B cell (primary cell): ENCODE measurements around the gene CPE. TPM values are rescaled to one million over a fixed set of nuclear protein-coding genes. Genes with fewer than 3 reads are reported as not detected.

Experiments used
- ATAC-seq: fragments of 200-7000 bp; cut with Tn5 transposase; one replicate; pipeline ENCODE4 v1.10.0; 2021; ENCODE audit warnings: low read depth, mild to moderate bottlenecking, moderate number of reproducible peaks, moderate library complexity
- CTCF ChIA-PET: fragments of 350-600 bp; sonication (Branson Sonifier 250); formaldehyde crosslinking; loops from one replicate; lab custom pipeline; 2021; ENCODE audit warnings: antibody characterized with exemption, inconsistent platforms; lab: Charles Lee
- POLR2A ChIA-PET: fragments of 350-600 bp; sonication (Branson Sonifier 250); formaldehyde crosslinking; loops from one replicate; lab custom pipeline; 2021; ENCODE audit warnings: antibody characterized with exemption; lab: Charles Lee
- DNase-seq: peaks from one replicate; pipeline ENCODE4 v3.0.0; 2013
- H2AFZ ChIP-seq: 2 replicates; pipeline ENCODE4 v1.6.1; 2012; ENCODE audit warnings: mild to moderate bottlenecking, low read depth, low read length; ENCODE audit not compliant: insufficient read depth, poor library complexity, severe bottlenecking
- H3K27ac ChIP-seq, 2 donors: 1 replicate in 1 of 2; 2 replicates in 1 of 2; pipeline ENCODE4 v1.5.1; 2012 to 2013; ENCODE audit warnings: low read length in 2 of 2, mild to moderate bottlenecking in 2 of 2, moderate library complexity in 1 of 2
- H3K27me3 ChIP-seq, 4 experiments: fragments of 200-600 bp in 1 of 4; sonication (generic) in 1 of 4; replicated peaks in 1 of 4; 1 replicate in 2 of 4; 2 replicates in 2 of 4; pipeline versions ENCODE4 v1.6.1 to v1.7.0; 2013 to 2016; ENCODE audit warnings: low read length in 3 of 4, mild to moderate bottlenecking in 2 of 4, mixed read lengths in 1 of 4, moderate library complexity in 1 of 4; ENCODE audit not compliant: insufficient read depth in 4 of 4, control insufficient read depth in 3 of 4; ENCODE audit errors: control extremely low read depth in 1 of 4
- H3K36me3 ChIP-seq, 2 experiments: replicated peaks in 1 of 2; 1 replicate in 1 of 2; 2 replicates in 1 of 2; pipeline versions ENCODE4 v1.6.1 to v1.7.1; 2013; ENCODE audit warnings: low read length in 1 of 2; ENCODE audit not compliant: insufficient read depth in 2 of 2, control insufficient read depth in 1 of 2; ENCODE audit errors: control extremely low read depth in 1 of 2, extremely low read depth in 1 of 2
- H3K4me1 ChIP-seq, 2 donors: fragments of 200-600 bp in 1 of 2; sonication (generic) in 1 of 2; 1 replicate in 1 of 2; 2 replicates in 1 of 2; pipeline versions ENCODE4 v1.5.1 to v1.6.1; 2013 to 2017; ENCODE audit warnings: low read length in 2 of 2; ENCODE audit not compliant: control insufficient read depth in 2 of 2, insufficient read depth in 2 of 2
- H3K4me2 ChIP-seq: replicated peaks from 2 replicates; pipeline ENCODE3; 2012; ENCODE audit warnings: mild to moderate bottlenecking, low read depth, low read length; ENCODE audit not compliant: poor library complexity, severe bottlenecking
- H3K4me3 ChIP-seq, 5 experiments: fragments of 200-600 bp in 1 of 5; sonication (generic) in 1 of 5; 1 replicate in 3 of 5; 2 replicates in 2 of 5; pipeline versions ENCODE4 v1.5.1 to v1.7.0; 2011 to 2016; ENCODE audit warnings: low read length in 4 of 5, mild to moderate bottlenecking in 4 of 5, low read depth in 2 of 5, control low read depth in 1 of 5, moderate library complexity in 1 of 5; ENCODE audit not compliant: insufficient read depth in 1 of 5; ENCODE audit errors: control extremely low read depth in 1 of 5, extremely low read depth in 1 of 5
- H3K79me2 ChIP-seq: fragments of 200-600 bp; sonication (generic); one replicate; pipeline ENCODE4 v1.6.0; 2016; ENCODE audit warnings: low read length; ENCODE audit not compliant: control insufficient read depth, insufficient read depth
- H3K9ac ChIP-seq: fragments of 200-600 bp; sonication (generic); 2 replicates; pipeline ENCODE4 v1.6.1; 2017; ENCODE audit warnings: mild to moderate bottlenecking, low read length, moderate library complexity
- H3K9me3 ChIP-seq, 3 donors: one replicate each; pipeline versions ENCODE4 v1.6.1 to v1.7.1; 2013; ENCODE audit warnings: low read length in 2 of 3; ENCODE audit not compliant: control insufficient read depth in 2 of 3, insufficient read depth in 1 of 3; ENCODE audit errors: control extremely low read depth in 1 of 3
- H4K20me1 ChIP-seq: 2 replicates; pipeline ENCODE4 v1.6.0; 2012; ENCODE audit warnings: mild to moderate bottlenecking, low read length; ENCODE audit not compliant: insufficient read depth, control insufficient read depth, poor library complexity, severe bottlenecking
- H3K27ac Mint-ChIP-seq: one replicate; pipeline ENCODE4 v1.8.0; 2021; ENCODE audit warnings: mixed read lengths
- H3K27me3 Mint-ChIP-seq: one replicate; pipeline ENCODE4 v1.8.0; 2021; ENCODE audit warnings: mixed read lengths
- H3K4me1 Mint-ChIP-seq: one replicate; pipeline ENCODE4 v1.8.0; 2021; ENCODE audit warnings: mixed read lengths
- H3K4me3 Mint-ChIP-seq: one replicate; pipeline ENCODE4 v1.8.0; 2021; ENCODE audit warnings: mixed read lengths
- H3K9me3 Mint-ChIP-seq: one replicate; pipeline ENCODE4 v1.8.0; 2022; ENCODE audit warnings: mixed read lengths; ENCODE audit not compliant: insufficient read depth
- EZH2 ChIP-seq: IDR thresholded peaks from 2 replicates; pipeline ENCODE4 v1.6.1; 2012; ENCODE audit warnings: borderline replicate concordance, low read depth, mild to moderate bottlenecking, moderate library complexity, low read length; ENCODE audit not compliant: insufficient read depth, poor library complexity, severe bottlenecking
- WGBS: methylation state at CpG from one replicate; pipeline ENCODE4 v1.1.5; 2013; ENCODE audit warnings: missing lambda C conversion rate; ENCODE audit not compliant: insufficient coverage; 5-methylcytosine and 5-hydroxymethylcytosine counted together
- intact Hi-C: fragments of 100-400 bp; cut with micrococcal nuclease; formaldehyde crosslinking; loops from one replicate; pipeline ENCODE4 v1.10.0; 2022
- polyA plus RNA-seq: library from polyadenylated mRNA; depleted of rRNA; stranded (reverse); fragments of >200 nt; gene quantifications from 2 replicates; pipeline ENCODE4 v1.2.3, GENCODE V29; 2012
- total RNA-seq, 2 donors: library from RNA; stranded (reverse); fragments of 120-200 nt in 1 of 2; gene quantifications; 1 replicate in 1 of 2; 2 replicates in 1 of 2; pipeline versions ENCODE4 v1.2.3 to v1.2.4, GENCODE V29; 2013 to 2022
- TF ChIP-seq, protein P1 (sequence below): fragments of 200-600 bp; IDR thresholded peaks from one replicate; pipeline ENCODE4 v1.8.0; 2022; ENCODE audit warnings: antibody characterized with exemption, mild to moderate bottlenecking

Gene CPE
- total and polyA plus RNA-seq, 2 donors (not counting 1 experiment from before 2014, with no cell fraction given) = not detected

GRCh38 chr4:165540206-165540830 is 161.5 kb downstream of the CPE start:
- Mint-ChIP-seq H3K27ac (no peak overlapping the region), H3K4me3 (no peak overlapping the region), H3K4me1 (no peaks in the 10 kb centered on the region), H3K9me3 (no peaks in the 10 kb centered on the region), H3K27me3 (peaks cover 3% of the 10 kb centered on the region)
- intact Hi-C loops = no loop called here
- Histone ChIP-seq H3K4me1 (no peaks in the 10 kb centered on the region), H4K20me1 (no peaks in the 10 kb centered on the region), H3K4me3 (no peak overlapping the region), H3K4me2 (no peak overlapping the region), H3K9ac (no peak overlapping the region), H3K36me3 (no peaks in the 10 kb centered on the region), H3K9me3 (no peaks in the 10 kb centered on the region), H2AFZ (no peak overlapping the region), H3K27ac (no peak overlapping the region), H3K27me3 (no peaks in the 10 kb centered on the region), H3K79me2 (no peaks in the 10 kb centered on the region)
- ATAC-seq (no peak), DNase-seq (no peak)
- WGBS = 100% methylated on average over 3 of the region's 9 CpGs
- TF ChIP-seq, protein P1, sequence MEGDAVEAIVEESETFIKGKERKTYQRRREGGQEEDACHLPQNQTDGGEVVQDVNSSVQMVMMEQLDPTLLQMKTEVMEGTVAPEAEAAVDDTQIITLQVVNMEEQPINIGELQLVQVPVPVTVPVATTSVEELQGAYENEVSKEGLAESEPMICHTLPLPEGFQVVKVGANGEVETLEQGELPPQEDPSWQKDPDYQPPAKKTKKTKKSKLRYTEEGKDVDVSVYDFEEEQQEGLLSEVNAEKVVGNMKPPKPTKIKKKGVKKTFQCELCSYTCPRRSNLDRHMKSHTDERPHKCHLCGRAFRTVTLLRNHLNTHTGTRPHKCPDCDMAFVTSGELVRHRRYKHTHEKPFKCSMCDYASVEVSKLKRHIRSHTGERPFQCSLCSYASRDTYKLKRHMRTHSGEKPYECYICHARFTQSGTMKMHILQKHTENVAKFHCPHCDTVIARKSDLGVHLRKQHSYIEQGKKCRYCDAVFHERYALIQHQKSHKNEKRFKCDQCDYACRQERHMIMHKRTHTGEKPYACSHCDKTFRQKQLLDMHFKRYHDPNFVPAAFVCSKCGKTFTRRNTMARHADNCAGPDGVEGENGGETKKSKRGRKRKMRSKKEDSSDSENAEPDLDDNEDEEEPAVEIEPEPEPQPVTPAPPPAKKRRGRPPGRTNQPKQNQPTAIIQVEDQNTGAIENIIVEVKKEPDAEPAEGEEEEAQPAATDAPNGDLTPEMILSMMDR = no peak
- TF ChIP-seq EZH2 = no peak
- POLR2A ChIA-PET = no interaction called here
- CTCF ChIA-PET = interaction anchor here (0.7 to 1.0 kb wide), 4 partner anchors 9 to 414 kb away, joined by 3 to 4 read pairs (median 3); no protein-coding TSS in a partner anchor

DNA sequence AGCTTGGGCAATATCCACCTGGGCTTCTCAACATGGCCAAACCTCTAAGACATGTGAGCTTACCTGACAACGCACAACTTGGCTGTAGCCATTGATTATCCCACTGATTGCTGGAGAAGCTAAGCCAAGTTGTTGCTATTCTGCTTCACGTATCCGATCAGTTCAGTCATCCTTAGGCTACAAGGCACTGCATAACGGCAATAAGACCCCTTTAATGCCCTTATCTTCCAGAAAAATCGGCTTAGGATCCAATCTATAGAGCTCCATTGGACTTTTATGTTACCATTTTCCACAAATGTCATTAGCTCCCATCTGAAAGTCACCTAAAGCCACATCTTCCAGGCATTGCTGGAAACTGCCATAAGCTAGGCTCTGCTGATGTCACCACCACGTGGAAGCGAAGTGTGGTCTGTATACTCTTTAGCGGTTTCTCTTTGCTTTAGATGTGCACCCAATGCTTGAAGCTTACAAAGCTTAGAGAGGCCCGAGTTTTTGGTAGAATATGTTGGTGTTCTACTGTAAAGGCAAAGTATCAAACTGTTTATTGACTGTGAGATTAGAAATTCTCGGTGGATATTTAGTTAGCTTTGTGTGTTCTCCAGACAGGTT is 163.1 kb downstream of the CPE start:
- no peak overlapping the region for H2AFZ ChIP-seq
- no peaks in the 10 kb centered on the region for H4K20me1 ChIP-seq
- no peak for TF ChIP-seq EZH2
- TF ChIP-seq, protein P1 = no peak
- no peak overlapping the region for H3K4me3 ChIP-seq
- Mint-ChIP-seq H3K4me3 (no peak overlapping the region), H3K9me3 (no peaks in the 10 kb centered on the region), H3K27me3 (peaks cover 3% of the 10 kb centered on the region), H3K27ac (no peak overlapping the region), H3K4me1 (peaks cover 2% of the 10 kb centered on the region)
- ChIA-PET CTCF (interaction anchor here (1.0 to 2.0 kb wide), 3 partner anchors 8 to 16 kb away, joined by 3 to 5 read pairs (median 5); no protein-coding TSS in a partner anchor), POLR2A (no interaction called here)
- no peaks in the 10 kb centered on the region for H3K4me1 ChIP-seq
- intact Hi-C loops = no loop called here
- DNase-seq = no peak
- WGBS = 92% methylated on average over 8 of the region's 10 CpGs
- H3K36me3 ChIP-seq = no peaks in the 10 kb centered on the region
- no peaks in the 10 kb centered on the region for H3K27me3 ChIP-seq
- no peak for ATAC-seq
- no peaks in the 10 kb centered on the region for H3K9me3 ChIP-seq
- no peaks in the 10 kb centered on the region for H3K79me2 ChIP-seq
- no peak overlapping the region for H3K27ac ChIP-seq
- H3K4me2 ChIP-seq = no peak overlapping the region
- H3K9ac ChIP-seq = no peak overlapping the region
